Spleen (tissue), 11 donors: ENCODE results near the gene MAP3K5. TPM values are rescaled to one million over a fixed set of nuclear protein-coding genes. Genes with fewer than 3 reads are reported as not detected.
"Not testable (repeated sequence)": the region's sequence is repeated elsewhere in the genome, so short reads cannot be mapped to it uniquely, and the experiment has no call there.

Source experiments
- DNase-seq: peaks from one replicate; pipeline ENCODE4 v3.0.0-alpha.2; 2020
- H3K27ac ChIP-seq, 8 donors: fragments of 200-600 bp; sonication (generic) in 7 of 8; 1 replicate in 4 of 8; 2 replicates in 4 of 8; pipeline versions ENCODE4 v1.5.0 to v1.8.0; 2016 to 2021; ENCODE audit warnings: inconsistent platforms in 4 of 8, mild to moderate bottlenecking in 4 of 8, moderate library complexity in 1 of 8
- H3K27me3 ChIP-seq, 7 donors: fragments of 200-600 bp; sonication (generic) in 6 of 7; replicated peaks in 1 of 7; 1 replicate in 4 of 7; 2 replicates in 3 of 7; pipeline versions ENCODE4 v1.5.0 to v1.8.0; 2016 to 2021; ENCODE audit warnings: inconsistent platforms in 3 of 7, mild to moderate bottlenecking in 1 of 7
- H3K36me3 ChIP-seq, 6 donors: fragments of 200-600 bp; sonication (generic) in 5 of 6; 1 replicate in 4 of 6; 2 replicates in 2 of 6; pipeline versions ENCODE4 v1.5.0 to v1.8.0; 2016 to 2021; ENCODE audit warnings: inconsistent platforms in 2 of 6
- H3K4me1 ChIP-seq, 6 donors: fragments of 200-600 bp; sonication (generic) in 5 of 6; 1 replicate in 3 of 6; 2 replicates in 3 of 6; pipeline versions ENCODE4 v1.5.0 to v1.8.0; 2016 to 2021; ENCODE audit warnings: inconsistent platforms in 3 of 6
- H3K4me3 ChIP-seq, 8 donors: fragments of 200-600 bp; sonication (generic) in 7 of 8; 1 replicate in 4 of 8; 2 replicates in 4 of 8; pipeline versions ENCODE4 v1.5.0 to v1.8.0; 2016 to 2021; ENCODE audit warnings: inconsistent platforms in 4 of 8, mild to moderate bottlenecking in 4 of 8, moderate library complexity in 2 of 8
- H3K9me3 ChIP-seq, 8 donors: fragments of 200-600 bp; sonication (generic) in 7 of 8; 1 replicate in 4 of 8; 2 replicates in 4 of 8; pipeline versions ENCODE4 v1.5.0 to v1.8.0; 2016 to 2021; ENCODE audit warnings: inconsistent platforms in 4 of 8
- POLR2A ChIP-seq, 3 donors: fragments of 450-650 bp; IDR thresholded peaks; one replicate each; pipeline ENCODE4 v1.5.1; 2017; ENCODE audit warnings: antibody characterized with exemption in 3 of 3, mild to moderate bottlenecking in 1 of 3
- POLR2AphosphoS5 ChIP-seq, 3 donors: sonication (generic); formaldehyde crosslinking; IDR thresholded peaks; one replicate each; pipeline ENCODE4 v1.5.1; 2017; ENCODE audit warnings: antibody characterized with exemption in 3 of 3
- WGBS, 5 donors: extraction: QIAGEN DNeasy Blood & Tissue Kit in 3 of 5; methylation state at CpG; one replicate each; pipeline versions ENCODE4 v1.1.5 to v1.1.7; 2013 to 2018; 5-methylcytosine and 5-hydroxymethylcytosine counted together
- intact Hi-C: fragments of 100-400 bp; cut with DNase I; formaldehyde crosslinking; loops from one replicate; pipeline ENCODE4 v1.15.0; 2023; ENCODE audit warnings: low total_unique reads
- polyA plus RNA-seq, 3 donors: library from polyadenylated mRNA; stranded (reverse); fragments of 200-250 nt; gene quantifications; one replicate each; pipeline ENCODE4 v1.2.1, GENCODE V29; 2013
- total RNA-seq, 7 donors: library from RNA; depleted of rRNA in 3 of 7; stranded (reverse); fragments of >200 nt in 3 of 7; fragmentation: NEBNext Ultra II Directional in 4 of 7; extraction: Animal tissue kit (Norgen Biotek cat#: 25700) in 4 of 7; gene quantifications; one replicate each; pipeline versions ENCODE4 v1.1.0 to v1.2.1, GENCODE V29; 2016 to 2021
- TF ChIP-seq, protein P1 (sequence below), 11 experiments: fragments of 200-600 bp in 7 of 11; fragments of 450-650 bp in 4 of 11; sonication (generic) in 4 of 11; IDR thresholded peaks in 8 of 11; conservative IDR thresholded peaks in 3 of 11; 1 replicate in 7 of 11; 2 replicates in 4 of 11; pipeline versions ENCODE4 v1.4.0 to v1.8.0; 2016 to 2021; ENCODE audit warnings: antibody characterized with exemption in 11 of 11, inconsistent platforms in 4 of 11, mild to moderate bottlenecking in 1 of 11
- donor health status: healthy with polysubstance abuse.
- donor health status: DM: no; HTN: no; CAD: no; lungs with moderate emphysema.
- donor health status: DM: no; HTN: no; CAD: no.
- donor health status: Bipolar disorder and iron deficiency.
- donor health status: healthy.
- donor health status: DM: no; HTN: no; CAD: no.
- donor health status: DM: yes; HTN: yes; CAD: no.

MAP3K5 gene
- total and polyA plus RNA-seq, 10 donors = 7.2 to 55.0 (median 33.2) TPM

DNA sequence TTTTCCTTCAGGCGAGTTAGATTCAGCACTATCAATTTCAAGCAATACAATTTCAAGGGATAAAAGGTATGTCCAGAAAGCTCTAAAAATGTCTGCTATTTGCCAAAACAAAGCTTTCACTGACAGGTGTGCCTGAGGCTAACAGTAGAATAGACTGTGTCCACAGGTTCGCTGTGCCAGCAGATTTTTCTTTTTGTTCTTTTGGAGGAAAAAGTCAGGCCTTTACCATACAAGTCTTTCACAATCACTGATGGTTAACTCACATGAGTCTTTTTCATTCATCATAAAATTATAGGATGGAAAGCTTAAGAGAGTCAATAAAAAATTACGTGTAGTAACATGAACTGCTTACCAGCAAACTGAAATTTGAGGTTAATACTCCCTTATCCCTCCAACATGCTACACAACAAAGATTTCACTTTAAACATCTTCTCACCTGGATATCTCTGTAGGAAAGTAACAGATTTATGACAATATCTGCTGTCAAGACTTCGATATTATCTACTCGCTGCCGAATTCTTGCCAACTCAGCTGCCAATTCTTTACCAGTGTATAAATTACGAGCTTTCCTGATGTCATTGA, 95.4 kb downstream of the MAP3K5 start:
- 92 to 95% (median 94%) methylated on average over 7 of the region's 7 CpGs for WGBS, 5 donors
- Histone ChIP-seq H3K36me3 (peaks cover 0 to 67% (median 17%) of the 10 kb centered on the region in 6 donors), H3K9me3 (no peaks in the 10 kb centered on the region), H3K27me3 (no peaks in the 10 kb centered on the region), H3K27ac (peak overlapping the region in 4 of 8 donors; percentile 22 to 61 (median 40)), H3K4me3 (no peak overlapping the region), H3K4me1 (peaks cover 0 to 45% (median 17%) of the 10 kb centered on the region in 6 donors)
- intact Hi-C loops = no loop called here
- DNase-seq = no peak
- TF ChIP-seq POLR2AphosphoS5 (IDR thresholded peaks at IDR 0.05) (no peak), POLR2A (IDR thresholded peaks at IDR 0.05) (no peak)
- TF ChIP-seq, protein P1, sequence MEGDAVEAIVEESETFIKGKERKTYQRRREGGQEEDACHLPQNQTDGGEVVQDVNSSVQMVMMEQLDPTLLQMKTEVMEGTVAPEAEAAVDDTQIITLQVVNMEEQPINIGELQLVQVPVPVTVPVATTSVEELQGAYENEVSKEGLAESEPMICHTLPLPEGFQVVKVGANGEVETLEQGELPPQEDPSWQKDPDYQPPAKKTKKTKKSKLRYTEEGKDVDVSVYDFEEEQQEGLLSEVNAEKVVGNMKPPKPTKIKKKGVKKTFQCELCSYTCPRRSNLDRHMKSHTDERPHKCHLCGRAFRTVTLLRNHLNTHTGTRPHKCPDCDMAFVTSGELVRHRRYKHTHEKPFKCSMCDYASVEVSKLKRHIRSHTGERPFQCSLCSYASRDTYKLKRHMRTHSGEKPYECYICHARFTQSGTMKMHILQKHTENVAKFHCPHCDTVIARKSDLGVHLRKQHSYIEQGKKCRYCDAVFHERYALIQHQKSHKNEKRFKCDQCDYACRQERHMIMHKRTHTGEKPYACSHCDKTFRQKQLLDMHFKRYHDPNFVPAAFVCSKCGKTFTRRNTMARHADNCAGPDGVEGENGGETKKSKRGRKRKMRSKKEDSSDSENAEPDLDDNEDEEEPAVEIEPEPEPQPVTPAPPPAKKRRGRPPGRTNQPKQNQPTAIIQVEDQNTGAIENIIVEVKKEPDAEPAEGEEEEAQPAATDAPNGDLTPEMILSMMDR (IDR thresholded peaks at IDR 0.05 in 8 of 11, conservative IDR thresholded peaks at IDR 0.05 in 3 of 11) = no peak

DNA sequence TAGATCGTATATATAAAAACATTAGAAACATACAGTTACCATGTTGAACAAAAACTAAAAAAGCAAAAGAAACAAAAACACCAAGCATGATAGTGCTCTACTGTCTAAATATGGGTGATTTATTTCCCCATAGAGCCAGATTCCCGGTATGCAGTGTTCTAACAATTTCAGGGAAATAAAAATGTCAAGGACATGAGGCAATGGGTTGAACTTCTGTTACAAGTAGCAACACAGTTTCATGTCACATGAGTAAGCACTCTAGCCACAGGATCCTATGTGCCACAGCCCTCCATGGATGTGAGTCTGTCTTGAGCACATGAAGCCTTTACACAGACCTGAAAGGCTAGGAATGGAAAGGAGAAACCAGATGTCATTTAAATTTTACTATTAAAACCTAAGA, 96.0 kb downstream of the MAP3K5 start:
- H3K4me1 ChIP-seq = peaks cover 0 to 38% (median 11%) of the 10 kb centered on the region in 6 donors
- WGBS, 5 donors = 51 to 67% (median 56%) methylated on average over 2 of the region's 2 CpGs
- H3K4me3 ChIP-seq = no peak overlapping the region
- intact Hi-C loops = no loop called here
- no peak for DNase-seq
- H3K27ac ChIP-seq = peak overlapping the region in 5 of 8 donors; percentile 1 to 61 (median 34)
- H3K9me3 ChIP-seq = no peaks in the 10 kb centered on the region
- H3K36me3 ChIP-seq = peaks cover 0 to 70% (median 17%) of the 10 kb centered on the region in 6 donors
- TF ChIP-seq, protein P1 (IDR thresholded peaks at IDR 0.05 in 8 of 11, conservative IDR thresholded peaks at IDR 0.05 in 3 of 11) = no peak
- TF ChIP-seq POLR2A (IDR thresholded peaks at IDR 0.05) = no peak
- TF ChIP-seq POLR2AphosphoS5 (IDR thresholded peaks at IDR 0.05) = peak in 1 of 3 donors; percentile 63
- H3K27me3 ChIP-seq = no peaks in the 10 kb centered on the region

DNA sequence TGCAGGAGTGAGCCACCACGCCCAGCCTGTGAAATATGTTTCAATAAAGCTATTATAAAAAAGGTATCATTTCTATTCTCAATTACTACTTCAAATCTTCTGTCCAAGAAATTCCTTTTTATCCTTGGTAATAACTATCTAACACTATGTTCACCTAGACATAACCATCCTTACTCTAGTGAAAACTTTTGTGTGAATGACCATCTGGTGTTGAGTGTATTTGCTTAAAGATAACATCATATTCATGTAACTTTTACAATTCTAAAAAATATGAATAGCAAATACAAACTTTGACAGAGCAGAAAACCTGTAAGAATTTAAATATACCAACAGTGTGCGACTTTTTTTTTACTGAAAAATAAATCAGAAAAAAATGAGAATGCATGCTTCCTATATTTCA, 96.9 kb downstream of the MAP3K5 start:
- no peaks in the 10 kb centered on the region for H3K9me3 ChIP-seq
- H3K4me3 ChIP-seq = no peak overlapping the region
- H3K27me3 ChIP-seq = no peaks in the 10 kb centered on the region
- intact Hi-C loops = no loop called here
- DNase-seq = no peak
- peak overlapping the region in 4 of 8 donors; percentile 22 to 61 (median 40) for H3K27ac ChIP-seq
- peaks cover 0 to 31% (median 11%) of the 10 kb centered on the region in 6 donors for H3K4me1 ChIP-seq
- H3K36me3 ChIP-seq = peaks cover 0 to 78% (median 17%) of the 10 kb centered on the region in 6 donors
- 94 to 97% (median 96%) methylated on average over 2 of the region's 2 CpGs for WGBS, 5 donors
- TF ChIP-seq POLR2A (IDR thresholded peaks at IDR 0.05) (no peak), POLR2AphosphoS5 (IDR thresholded peaks at IDR 0.05) (no peak)
- TF ChIP-seq, protein P1 (IDR thresholded peaks at IDR 0.05 in 8 of 11, conservative IDR thresholded peaks at IDR 0.05 in 3 of 11) = no peak

DNA sequence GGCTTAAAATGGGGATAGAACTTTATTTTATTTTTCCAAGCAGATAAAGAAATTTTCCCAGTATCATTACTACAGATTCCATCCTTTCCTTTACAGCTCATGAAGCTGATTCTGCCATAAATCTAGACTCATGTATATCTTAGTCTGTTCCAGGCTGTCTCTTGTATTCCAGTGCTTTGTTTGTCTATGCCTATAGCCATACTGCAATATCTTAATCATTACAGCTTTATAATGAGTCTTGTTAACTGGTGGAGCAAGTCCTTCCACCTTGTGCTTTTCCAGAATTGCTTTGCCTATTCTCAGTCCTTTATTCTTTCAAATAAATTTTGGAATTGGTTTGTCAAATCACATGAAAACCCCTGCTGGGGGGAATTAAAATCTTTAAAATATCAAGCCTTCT, 99.2 kb downstream of the MAP3K5 start:
- intact Hi-C loops = no loop called here
- no peaks in the 10 kb centered on the region for H3K27me3 ChIP-seq
- peaks cover 0 to 92% (median 17%) of the 10 kb centered on the region in 6 donors for H3K36me3 ChIP-seq
- H3K27ac ChIP-seq = no peak overlapping the region
- H3K9me3 ChIP-seq = peaks cover 0 to 3% (median 0%) of the 10 kb centered on the region in 8 donors
- no peak overlapping the region for H3K4me3 ChIP-seq
- H3K4me1 ChIP-seq = peaks cover 0 to 30% (median 11%) of the 10 kb centered on the region in 6 donors
- no peak for DNase-seq
- TF ChIP-seq POLR2AphosphoS5 (IDR thresholded peaks at IDR 0.05) (no peak), POLR2A (IDR thresholded peaks at IDR 0.05) (no peak)
- TF ChIP-seq, protein P1 (IDR thresholded peaks at IDR 0.05 in 8 of 11, conservative IDR thresholded peaks at IDR 0.05 in 3 of 11) = no peak

DNA sequence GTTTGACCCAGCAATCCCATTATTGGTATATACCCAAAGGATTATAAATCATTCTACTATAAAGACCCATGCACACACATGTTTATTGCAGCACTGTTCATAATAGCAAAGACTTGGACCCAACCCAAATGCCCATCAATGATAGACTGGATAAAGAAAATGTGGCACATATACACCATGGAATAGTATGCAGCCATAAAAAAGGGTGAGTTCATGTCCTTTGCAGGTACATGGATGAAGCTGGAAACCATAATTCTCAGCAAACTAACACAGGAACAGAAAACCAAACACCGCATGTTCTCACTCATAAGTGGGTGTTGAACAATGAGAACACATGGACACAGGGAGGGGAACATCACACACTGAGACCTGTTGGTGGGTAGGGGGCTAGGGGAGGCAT, 104.4 kb downstream of the MAP3K5 start:
- intact Hi-C loops, H3K4me3 ChIP-seq, H3K27me3 ChIP-seq, DNase-seq, H3K9me3 ChIP-seq, H3K27ac ChIP-seq: not testable (repeated sequence)
- peaks cover 0 to 66% (median 3%) of the 10 kb centered on the region in 6 donors for H3K36me3 ChIP-seq
- WGBS, 5 donors = 95 to 100% (median 100%) methylated on average over 1 of the region's 1 CpG
- peaks cover 0 to 21% (median 4%) of the 10 kb centered on the region in 6 donors for H3K4me1 ChIP-seq
